NCI-H748 (cell line): ENCODE measurements around the gene ZBTB25.

Experiments
- DNase-seq: peaks from one replicate; lab custom pipeline; 2025; ENCODE audit not compliant: unreplicated experiment; lab: John Stamatoyannopoulos, UW

ZBTB25 gene

GRCh38 chr14:64444984-64445845 is 58.4 kb downstream of the ZBTB25 start:
- DNase-seq, result no peak

DNA sequence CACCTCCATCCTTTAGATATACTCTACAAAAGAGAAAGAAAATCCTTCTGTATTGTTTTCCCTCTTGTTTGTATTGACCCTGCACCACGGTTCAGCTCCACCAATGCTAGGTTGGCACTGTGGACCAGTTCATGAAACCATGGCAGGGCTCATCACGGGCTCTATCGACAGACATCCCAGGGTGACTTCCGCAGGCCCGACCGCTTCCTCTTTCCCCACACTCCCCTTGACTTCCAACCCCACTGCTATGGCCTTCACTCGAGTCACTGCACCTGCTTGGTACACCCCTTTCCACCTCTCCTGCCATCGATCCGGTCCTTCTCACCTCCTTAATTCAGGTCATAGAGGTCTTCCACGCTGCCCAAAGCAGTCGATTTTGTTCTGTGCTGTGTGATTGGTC is 59.5 kb downstream of the ZBTB25 start:
- DNase-seq, result no peak

GRCh38 chr14:64442300-64442988 is 61.2 kb downstream of the ZBTB25 start:
- DNase-seq, result no peak

GRCh38 chr14:64440494-64440893 is 63.1 kb downstream of the ZBTB25 start:
- DNase-seq, result no peak

DNA sequence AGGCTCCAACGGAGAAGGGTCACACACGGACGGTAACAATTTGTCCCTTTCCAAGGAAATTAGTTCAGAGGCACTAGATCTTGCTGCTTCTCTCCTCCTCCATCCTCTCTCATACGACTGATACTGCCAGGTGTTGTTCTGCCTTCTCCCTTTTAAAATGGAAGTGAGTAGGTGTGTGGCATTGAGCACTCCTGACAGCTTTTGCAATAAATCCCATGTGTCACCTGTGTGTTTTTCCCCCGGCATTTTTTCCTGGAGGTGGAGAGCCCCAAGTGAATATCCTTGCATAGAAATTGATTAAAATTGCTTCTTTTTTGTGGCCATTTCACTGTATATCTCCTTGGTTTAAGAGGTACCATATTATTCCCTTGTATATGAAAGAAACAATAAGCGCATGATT is 64.5 kb downstream of the ZBTB25 start:
- DNase-seq, result no peak

GRCh38 chr14:64438181-64438841 is 65.3 kb downstream of the ZBTB25 start:
- no peak for DNase-seq

GRCh38 chr14:64434528-64434927 is 69.1 kb downstream of the ZBTB25 start:
- DNase-seq, result no peak

DNA sequence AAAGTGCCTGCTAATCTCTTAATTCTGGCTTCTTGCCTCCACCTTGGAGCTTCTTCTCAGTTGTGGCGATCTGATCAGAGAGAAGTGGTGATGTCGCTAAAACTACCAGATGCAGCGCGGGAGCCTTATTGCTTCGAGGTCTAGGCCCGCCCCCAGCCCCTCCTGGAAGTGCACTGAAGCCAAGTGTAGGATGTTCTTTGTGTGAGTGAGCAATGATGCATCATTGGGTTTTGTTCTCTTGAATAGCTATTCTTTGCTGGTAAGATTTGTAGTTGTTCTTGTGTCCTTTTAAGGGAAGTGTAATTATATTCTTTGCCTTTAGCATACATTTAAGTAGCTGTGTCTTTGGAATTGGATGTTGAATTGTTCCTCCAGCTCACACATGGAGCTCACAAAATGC is 79.7 kb downstream of the ZBTB25 start:
- DNase-seq, result no peak

DNA sequence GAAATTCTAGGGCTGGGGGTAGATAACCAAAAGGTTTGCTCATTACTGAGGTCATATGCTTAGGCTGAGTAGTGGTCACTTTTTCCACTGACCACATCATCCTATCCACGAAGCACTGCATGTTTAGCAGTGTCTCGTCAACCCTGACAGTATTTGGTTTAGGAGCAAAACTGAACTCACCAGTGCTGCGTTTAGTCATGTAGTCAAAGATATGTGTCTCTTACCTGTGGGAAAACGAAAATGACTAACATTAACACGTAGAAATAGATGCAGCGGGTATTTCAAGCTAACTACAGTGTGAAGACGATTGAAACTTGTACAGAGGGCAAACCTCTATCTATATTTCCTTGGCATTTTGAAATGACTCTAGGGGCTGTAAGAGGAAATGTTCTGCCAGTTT is 80.9 kb downstream of the ZBTB25 start:
- DNase-seq, result no peak

- no peak for DNase-seq
These were observed 81.6 kb downstream of the ZBTB25 start for GRCh38 chr14:64422005-64422404.

- DNase-seq, result no peak
These were observed 82.5 kb downstream of the ZBTB25 start for GRCh38 chr14:64421166-64421565.

DNA sequence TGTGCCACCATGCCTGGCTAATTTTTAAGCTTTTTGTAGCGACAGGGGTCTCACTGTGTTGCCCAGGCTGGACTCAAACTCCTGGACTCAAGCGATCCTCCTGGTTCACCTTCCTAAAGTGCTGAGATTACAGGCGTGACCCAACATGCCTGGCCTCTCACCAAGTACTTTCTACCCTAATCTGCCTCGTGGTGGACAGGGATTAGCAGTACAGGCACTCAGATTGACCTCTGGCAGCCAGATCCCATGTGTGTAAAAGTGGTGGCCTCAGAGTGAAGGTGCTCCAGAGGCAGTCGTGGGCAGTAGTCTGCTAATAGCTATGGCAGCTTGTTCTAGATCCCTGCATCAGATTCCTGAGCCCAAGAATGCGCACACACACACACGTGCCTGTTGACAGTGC is 84.6 kb downstream of the ZBTB25 start:
- no peak for DNase-seq

- DNase-seq, result no peak
These were observed 85.9 kb downstream of the ZBTB25 start for GRCh38 chr14:64417771-64418125.

DNA sequence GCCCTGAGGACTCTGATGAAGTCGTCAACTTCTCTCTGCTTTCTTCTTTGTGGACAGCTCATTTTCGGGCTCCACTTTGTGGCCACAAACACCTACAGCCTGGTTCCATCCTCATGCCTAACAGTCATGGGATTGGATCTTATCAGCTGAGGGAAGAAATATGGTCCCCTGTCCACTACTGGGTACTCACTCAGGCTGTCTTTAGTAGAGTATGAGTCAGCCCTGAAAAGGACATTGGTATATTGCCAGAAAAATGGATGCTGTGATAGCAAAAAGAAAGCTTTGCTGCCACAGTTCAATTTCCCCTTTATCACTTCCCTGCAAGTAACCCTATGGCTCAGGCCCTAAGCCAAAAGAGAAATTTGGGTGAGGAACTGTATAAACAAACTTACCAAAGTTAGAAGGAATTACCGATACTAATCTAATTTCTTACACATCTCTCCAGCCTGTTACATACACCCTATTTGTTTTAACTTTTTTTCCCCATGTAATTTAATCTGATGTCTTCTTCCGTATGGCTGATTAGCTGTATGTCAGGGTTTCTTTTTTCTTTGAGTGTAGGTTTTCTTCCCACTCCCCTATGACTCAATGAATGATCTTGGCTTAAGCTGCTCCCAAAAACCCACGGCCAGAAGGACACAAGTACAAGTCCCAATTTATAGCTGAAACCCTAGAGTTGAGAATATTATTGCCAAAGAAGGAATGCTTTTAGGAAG is 86.4 kb downstream of the ZBTB25 start:
- no peak for DNase-seq

DNA sequence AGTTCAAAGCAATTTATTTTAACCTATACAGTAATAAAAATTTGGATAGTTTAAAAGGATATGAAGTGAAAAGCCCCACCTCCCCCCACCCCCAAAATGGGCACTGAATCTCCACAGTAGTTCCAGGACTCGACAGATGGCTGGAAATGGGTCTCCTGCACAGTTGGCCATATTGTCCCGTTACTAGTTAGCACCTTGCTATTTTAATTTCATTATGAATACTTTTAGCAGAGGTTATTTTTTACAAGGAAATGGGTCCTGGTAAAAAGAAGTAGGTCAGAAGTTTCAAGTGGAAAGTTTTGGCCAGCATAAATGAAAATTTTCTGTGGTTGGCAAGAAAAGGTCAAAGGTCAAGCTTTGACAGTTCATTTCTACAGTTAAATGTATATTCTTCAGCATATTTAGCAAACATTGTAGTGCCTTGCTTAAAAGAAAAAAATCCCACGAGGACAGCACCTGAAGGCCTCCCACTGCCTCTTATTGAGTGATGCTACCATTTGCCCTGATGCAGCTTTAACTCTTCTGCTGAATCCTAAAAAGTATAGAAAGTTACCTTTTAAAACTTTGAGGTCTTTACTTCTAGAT is 87.2 kb downstream of the ZBTB25 start:
- no peak for DNase-seq

DNA sequence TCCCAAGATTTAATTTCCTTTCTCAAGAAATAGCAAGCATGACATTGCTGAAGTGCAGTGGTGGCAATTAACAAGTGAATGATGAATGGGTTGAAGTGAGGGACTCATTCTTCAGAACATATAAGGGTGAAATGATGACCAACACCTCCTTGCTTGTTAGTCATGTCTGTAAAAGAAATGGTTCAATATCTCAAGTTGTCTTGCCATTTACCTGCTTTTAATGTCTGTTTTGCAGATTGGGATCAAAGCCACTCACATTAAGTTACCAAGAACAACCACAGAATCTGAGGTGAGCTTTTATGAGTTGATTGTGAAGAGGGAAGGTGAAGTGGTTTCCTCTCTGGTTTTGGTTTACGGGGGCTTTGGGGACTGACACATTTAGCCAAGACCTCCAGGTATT is 91.4 kb downstream of the ZBTB25 start:
- DNase-seq, result no peak

- no peak for DNase-seq
These were observed 92.6 kb downstream of the ZBTB25 start for GRCh38 chr14:64411001-64411400.

DNA sequence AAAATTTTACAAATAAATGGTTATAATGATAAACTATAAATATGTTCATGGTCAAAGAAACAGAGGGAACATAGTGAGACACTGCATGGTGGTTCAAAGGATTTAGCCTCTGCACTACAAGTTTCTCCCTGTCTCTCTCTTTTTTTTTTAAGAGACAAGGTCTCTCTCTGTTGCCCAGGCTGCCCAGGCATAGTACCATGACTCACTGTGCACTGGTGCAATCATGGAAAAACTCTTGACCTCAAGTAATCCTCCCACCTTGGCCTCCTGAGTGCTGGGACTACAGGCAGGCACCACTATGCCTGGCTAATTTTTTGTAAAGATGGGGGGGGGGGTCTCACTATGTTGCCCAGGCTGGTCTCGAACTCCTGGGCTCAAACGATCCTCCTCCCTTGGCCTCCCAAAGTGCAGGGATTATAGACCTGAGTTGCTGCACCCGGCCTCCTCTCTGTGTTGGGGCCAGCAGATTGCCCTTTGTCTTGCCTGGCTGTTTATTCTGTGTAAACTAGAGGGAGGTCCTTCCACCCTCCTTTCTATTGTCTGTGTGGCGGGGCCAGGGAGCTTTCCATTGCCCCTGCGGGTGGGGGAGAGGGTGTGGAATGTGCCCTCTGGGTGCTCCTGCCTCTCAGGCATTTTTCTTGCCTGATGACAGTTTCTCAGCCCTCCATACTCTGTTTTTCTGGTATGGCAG is 93.4 kb downstream of the ZBTB25 start:
- DNase-seq, result peak; percentile 26

GRCh38 chr14:64409126-64409920 is 94.3 kb downstream of the ZBTB25 start:
- DNase-seq, result no peak

DNA sequence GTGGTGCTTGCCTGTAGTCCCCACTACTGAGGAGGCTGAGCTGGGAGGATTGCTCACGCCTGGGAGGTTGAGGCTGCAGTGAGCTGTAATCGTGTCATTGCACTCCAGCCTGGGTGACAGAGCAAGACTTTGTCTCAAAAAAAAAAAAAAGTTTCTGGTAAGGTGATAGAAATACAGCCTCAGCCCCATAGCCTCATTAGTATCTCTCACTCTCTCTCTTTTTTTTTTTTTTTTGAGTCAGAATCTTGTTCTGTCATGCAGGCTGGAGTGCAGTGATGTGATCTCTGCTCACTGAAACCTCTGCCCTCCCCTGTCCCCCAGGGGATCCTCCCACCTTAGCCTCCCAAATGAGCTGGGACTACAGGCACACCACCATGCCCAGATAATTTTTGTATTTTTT is 96.3 kb downstream of the ZBTB25 start:
- no peak for DNase-seq
